Activated CD8-positive, alpha-beta T cell treated with anti-CD3 and anti-CD28 coated beads for 36 hours (primary cell): ENCODE measurements around the gene ZNF236. TPM values are rescaled to one million over a fixed set of nuclear protein-coding genes. Genes with fewer than 3 reads are reported as not detected.

ENCODE experiments used
- ATAC-seq: fragments of 200-7000 bp; cut with Tn5 transposase; one replicate; pipeline ENCODE4 v1.10.0; 2021; ENCODE audit warnings: mild to moderate bottlenecking, moderate library complexity
- CTCF ChIA-PET: fragments of 350-600 bp; sonication (Branson Sonifier 250); formaldehyde crosslinking; loops from one replicate; lab custom pipeline; 2021; ENCODE audit warnings: antibody characterized with exemption; lab: Charles Lee
- POLR2A ChIA-PET: fragments of 350-600 bp; sonication (Branson Sonifier 250); formaldehyde crosslinking; loops from one replicate; lab custom pipeline; 2021; ENCODE audit warnings: antibody characterized with exemption; lab: Charles Lee
- DNase-seq: peaks from one replicate; pipeline ENCODE4 v3.0.0-alpha.2; 2020
- H3K27ac Mint-ChIP-seq: one replicate; pipeline ENCODE4 v1.8.0; 2021; ENCODE audit warnings: mild to moderate bottlenecking, mixed read lengths
- H3K27me3 Mint-ChIP-seq: one replicate; pipeline ENCODE4 v1.8.0; 2021; ENCODE audit warnings: mixed read lengths
- H3K36me3 Mint-ChIP-seq: one replicate; pipeline ENCODE4 v1.8.0; 2021; ENCODE audit warnings: low read depth, mixed read lengths
- H3K4me1 Mint-ChIP-seq: one replicate; pipeline ENCODE4 v1.8.0; 2021; ENCODE audit warnings: low read depth, mixed read lengths
- H3K4me3 Mint-ChIP-seq: one replicate; pipeline ENCODE4 v1.8.0; 2021; ENCODE audit warnings: mild to moderate bottlenecking, moderate library complexity, mixed read lengths
- H3K9me3 Mint-ChIP-seq: one replicate; pipeline ENCODE4 v1.8.0; 2021; ENCODE audit warnings: mixed read lengths
- intact Hi-C: fragments of 100-400 bp; cut with micrococcal nuclease; formaldehyde crosslinking; loops from one replicate; pipeline ENCODE4 v1.10.0; 2022
- total RNA-seq, 2 experiments: library from RNA; stranded (reverse); gene quantifications; one replicate each; pipeline ENCODE4 v1.2.3, GENCODE V29; 2021
- TF ChIP-seq, protein P1 (sequence below): fragments of 200-600 bp; IDR thresholded peaks from one replicate; pipeline ENCODE4 v1.8.0; 2022; ENCODE audit warnings: antibody characterized with exemption, mild to moderate bottlenecking

The ZNF236 gene
- total RNA-seq, 2 experiments from 2014 or later, result 12.7 to 15.2 TPM

- Mint-ChIP-seq H3K27ac (no peak overlapping the region), H3K4me3 (no peak overlapping the region), H3K4me1 (no peaks in the 10 kb centered on the region), H3K27me3 (no peaks in the 10 kb centered on the region), H3K36me3 (peaks cover 35% of the 10 kb centered on the region), H3K9me3 (no peaks in the 10 kb centered on the region)
- no peak for ATAC-seq
- intact Hi-C loops, result no loop called here
- CTCF ChIA-PET, result no interaction called here
- POLR2A ChIA-PET, result no interaction called here
- DNase-seq, result no peak
- TF ChIP-seq, protein P1, sequence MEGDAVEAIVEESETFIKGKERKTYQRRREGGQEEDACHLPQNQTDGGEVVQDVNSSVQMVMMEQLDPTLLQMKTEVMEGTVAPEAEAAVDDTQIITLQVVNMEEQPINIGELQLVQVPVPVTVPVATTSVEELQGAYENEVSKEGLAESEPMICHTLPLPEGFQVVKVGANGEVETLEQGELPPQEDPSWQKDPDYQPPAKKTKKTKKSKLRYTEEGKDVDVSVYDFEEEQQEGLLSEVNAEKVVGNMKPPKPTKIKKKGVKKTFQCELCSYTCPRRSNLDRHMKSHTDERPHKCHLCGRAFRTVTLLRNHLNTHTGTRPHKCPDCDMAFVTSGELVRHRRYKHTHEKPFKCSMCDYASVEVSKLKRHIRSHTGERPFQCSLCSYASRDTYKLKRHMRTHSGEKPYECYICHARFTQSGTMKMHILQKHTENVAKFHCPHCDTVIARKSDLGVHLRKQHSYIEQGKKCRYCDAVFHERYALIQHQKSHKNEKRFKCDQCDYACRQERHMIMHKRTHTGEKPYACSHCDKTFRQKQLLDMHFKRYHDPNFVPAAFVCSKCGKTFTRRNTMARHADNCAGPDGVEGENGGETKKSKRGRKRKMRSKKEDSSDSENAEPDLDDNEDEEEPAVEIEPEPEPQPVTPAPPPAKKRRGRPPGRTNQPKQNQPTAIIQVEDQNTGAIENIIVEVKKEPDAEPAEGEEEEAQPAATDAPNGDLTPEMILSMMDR, result no peak
Measured at GRCh38 chr18:76897257-76897656, 74.9 kb downstream of the ZNF236 start.

DNA sequence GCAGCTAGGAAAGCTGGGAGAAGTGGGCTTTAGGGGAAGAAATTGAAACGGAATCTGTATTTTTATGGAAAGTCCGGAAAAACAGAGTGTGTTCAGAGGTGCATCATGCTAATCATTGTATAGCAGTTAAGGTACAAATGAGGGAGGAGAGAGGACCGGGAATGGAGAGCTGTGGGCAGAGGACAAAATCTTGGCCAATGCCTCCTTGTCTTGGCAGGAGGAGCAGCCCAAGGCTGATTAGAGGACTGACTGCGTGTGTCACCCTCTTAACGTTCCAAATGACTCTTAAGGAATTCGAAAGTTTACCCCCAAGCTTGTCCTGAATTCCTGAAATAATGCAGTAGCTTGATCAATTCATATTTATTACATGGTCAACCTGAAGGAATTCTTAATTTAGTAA is 81.0 kb downstream of the ZNF236 start:
- DNase-seq (no peak), ATAC-seq (no peak)
- Mint-ChIP-seq H3K4me1 (no peaks in the 10 kb centered on the region), H3K4me3 (no peak overlapping the region), H3K36me3 (peaks cover 9% of the 10 kb centered on the region), H3K9me3 (no peaks in the 10 kb centered on the region), H3K27ac (no peak overlapping the region), H3K27me3 (no peaks in the 10 kb centered on the region)
- CTCF ChIA-PET, result no interaction called here
- TF ChIP-seq, protein P1, result no peak
- POLR2A ChIA-PET, result interaction anchor here (1.2 kb wide), 1 partner anchor 19 kb away, joined by 3 read pairs; no protein-coding TSS in a partner anchor
- intact Hi-C loops, result no loop called here

- no peak overlapping the region for H3K27ac Mint-ChIP-seq
- DNase-seq (no peak), ATAC-seq (no peak)
- peaks cover 9% of the 10 kb centered on the region for H3K36me3 Mint-ChIP-seq
- H3K27me3 Mint-ChIP-seq, result no peaks in the 10 kb centered on the region
- TF ChIP-seq, protein P1, result no peak
- POLR2A ChIA-PET, result no interaction called here
- H3K4me3 Mint-ChIP-seq, result no peak overlapping the region
- H3K4me1 Mint-ChIP-seq, result no peaks in the 10 kb centered on the region
- CTCF ChIA-PET, result interaction anchor here (1.3 to 2.3 kb wide), 4 partner anchors 17 to 103 kb away, joined by 3 to 9 read pairs (median 5); no protein-coding TSS in a partner anchor
- H3K9me3 Mint-ChIP-seq, result no peaks in the 10 kb centered on the region
- intact Hi-C loops, result no loop called here
Measured at GRCh38 chr18:76905821-76906220, 83.5 kb downstream of the ZNF236 start.

DNA sequence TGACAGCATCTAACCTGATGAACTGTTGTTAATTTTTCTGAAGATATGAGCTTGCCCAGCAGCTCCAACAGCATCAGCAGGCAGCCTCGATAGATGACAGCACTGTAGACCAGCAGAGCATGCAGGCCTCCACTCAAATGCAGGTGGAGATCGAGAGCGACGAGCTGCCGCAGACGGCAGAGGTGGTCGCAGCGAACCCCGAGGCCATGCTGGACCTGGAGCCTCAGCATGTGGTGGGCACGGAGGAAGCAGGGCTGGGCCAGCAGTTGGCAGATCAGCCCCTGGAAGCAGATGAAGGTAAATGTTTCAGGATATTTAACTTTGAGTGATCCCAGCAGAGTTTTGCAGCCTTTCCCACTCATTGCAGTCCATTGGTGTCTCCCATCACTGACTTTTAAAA is 85.9 kb downstream of the ZNF236 start:
- ATAC-seq, result no peak
- H3K4me1 Mint-ChIP-seq, result no peaks in the 10 kb centered on the region
- no peak overlapping the region for H3K27ac Mint-ChIP-seq
- intact Hi-C loops, result no loop called here
- H3K9me3 Mint-ChIP-seq, result no peaks in the 10 kb centered on the region
- no peak for DNase-seq
- peaks cover 14% of the 10 kb centered on the region for H3K36me3 Mint-ChIP-seq
- H3K27me3 Mint-ChIP-seq, result no peaks in the 10 kb centered on the region
- ChIA-PET CTCF (no interaction called here), POLR2A (no interaction called here)
- H3K4me3 Mint-ChIP-seq, result no peak overlapping the region
- TF ChIP-seq, protein P1, result no peak

DNA sequence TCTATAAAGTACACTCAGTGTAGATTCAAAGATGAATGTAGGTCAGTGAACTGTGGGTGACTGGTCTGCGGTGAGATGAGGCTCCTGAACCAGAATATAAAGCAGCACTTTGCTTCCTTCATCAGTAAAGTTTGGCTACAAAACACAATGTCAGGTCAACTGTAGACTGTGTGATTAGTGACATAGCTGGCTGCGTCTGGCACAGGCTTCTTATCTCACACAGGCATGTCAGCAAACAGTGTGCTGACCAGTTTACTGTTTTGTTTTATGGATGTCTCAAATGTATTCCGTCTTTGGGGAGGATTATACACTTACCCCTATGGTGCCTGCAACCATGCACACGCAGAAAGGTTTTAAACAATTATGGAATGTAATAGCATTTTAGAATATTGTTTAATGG is 87.1 kb downstream of the ZNF236 start:
- ChIA-PET CTCF (interaction anchor here (1.9 kb wide), 1 partner anchor 10 kb away, joined by 5 read pairs; no protein-coding TSS in a partner anchor), POLR2A (no interaction called here)
- H3K9me3 Mint-ChIP-seq, result no peaks in the 10 kb centered on the region
- no peak overlapping the region for H3K4me3 Mint-ChIP-seq
- no peak for DNase-seq
- H3K27me3 Mint-ChIP-seq, result no peaks in the 10 kb centered on the region
- no peak overlapping the region for H3K27ac Mint-ChIP-seq
- ATAC-seq, result no peak
- H3K36me3 Mint-ChIP-seq, result peaks cover 19% of the 10 kb centered on the region
- intact Hi-C loops, result no loop called here
- peaks cover 3% of the 10 kb centered on the region for H3K4me1 Mint-ChIP-seq
- TF ChIP-seq, protein P1, result no peak
